ENCODE measurements around the gene NPY1R.

DNA sequence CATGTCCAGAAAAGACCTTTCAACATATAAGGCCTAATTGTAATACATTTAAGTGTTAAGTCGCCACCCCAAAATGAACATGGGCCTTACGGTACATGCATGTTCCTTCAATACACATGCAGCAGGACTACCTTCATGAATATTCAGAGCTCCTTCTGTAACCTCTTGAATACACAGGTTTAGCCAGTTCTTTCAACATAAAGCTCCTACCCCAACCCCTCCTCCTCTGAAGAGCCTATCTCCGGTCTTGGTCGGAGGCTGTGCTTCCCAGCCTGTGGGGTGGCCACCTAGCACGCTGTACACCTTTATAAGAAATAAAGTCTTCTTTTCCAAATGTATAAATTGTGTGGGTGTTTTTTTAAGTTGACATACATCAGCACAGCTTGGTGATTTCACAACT, 39.6 kb upstream of the NPY1R start:
- TF ChIP-seq POLR2A (IDR thresholded peaks at IDR 0.05): no peak
- TF ChIP-seq, protein P1, sequence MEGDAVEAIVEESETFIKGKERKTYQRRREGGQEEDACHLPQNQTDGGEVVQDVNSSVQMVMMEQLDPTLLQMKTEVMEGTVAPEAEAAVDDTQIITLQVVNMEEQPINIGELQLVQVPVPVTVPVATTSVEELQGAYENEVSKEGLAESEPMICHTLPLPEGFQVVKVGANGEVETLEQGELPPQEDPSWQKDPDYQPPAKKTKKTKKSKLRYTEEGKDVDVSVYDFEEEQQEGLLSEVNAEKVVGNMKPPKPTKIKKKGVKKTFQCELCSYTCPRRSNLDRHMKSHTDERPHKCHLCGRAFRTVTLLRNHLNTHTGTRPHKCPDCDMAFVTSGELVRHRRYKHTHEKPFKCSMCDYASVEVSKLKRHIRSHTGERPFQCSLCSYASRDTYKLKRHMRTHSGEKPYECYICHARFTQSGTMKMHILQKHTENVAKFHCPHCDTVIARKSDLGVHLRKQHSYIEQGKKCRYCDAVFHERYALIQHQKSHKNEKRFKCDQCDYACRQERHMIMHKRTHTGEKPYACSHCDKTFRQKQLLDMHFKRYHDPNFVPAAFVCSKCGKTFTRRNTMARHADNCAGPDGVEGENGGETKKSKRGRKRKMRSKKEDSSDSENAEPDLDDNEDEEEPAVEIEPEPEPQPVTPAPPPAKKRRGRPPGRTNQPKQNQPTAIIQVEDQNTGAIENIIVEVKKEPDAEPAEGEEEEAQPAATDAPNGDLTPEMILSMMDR (IDR thresholded peaks at IDR 0.05): no peak

Measured in thyroid gland (tissue), 4 donors.